ENCODE results near the gene MED22. TPM values are rescaled to one million over a fixed set of nuclear protein-coding genes. Genes with fewer than 3 reads are reported as not detected.
"Not testable (repeated sequence)": the region's sequence is repeated elsewhere in the genome, so short reads cannot be mapped to it uniquely, and the experiment has no call there.

Gene MED22
- total RNA-seq, 1 experiment from 2014 or later: 18.6 TPM

DNA sequence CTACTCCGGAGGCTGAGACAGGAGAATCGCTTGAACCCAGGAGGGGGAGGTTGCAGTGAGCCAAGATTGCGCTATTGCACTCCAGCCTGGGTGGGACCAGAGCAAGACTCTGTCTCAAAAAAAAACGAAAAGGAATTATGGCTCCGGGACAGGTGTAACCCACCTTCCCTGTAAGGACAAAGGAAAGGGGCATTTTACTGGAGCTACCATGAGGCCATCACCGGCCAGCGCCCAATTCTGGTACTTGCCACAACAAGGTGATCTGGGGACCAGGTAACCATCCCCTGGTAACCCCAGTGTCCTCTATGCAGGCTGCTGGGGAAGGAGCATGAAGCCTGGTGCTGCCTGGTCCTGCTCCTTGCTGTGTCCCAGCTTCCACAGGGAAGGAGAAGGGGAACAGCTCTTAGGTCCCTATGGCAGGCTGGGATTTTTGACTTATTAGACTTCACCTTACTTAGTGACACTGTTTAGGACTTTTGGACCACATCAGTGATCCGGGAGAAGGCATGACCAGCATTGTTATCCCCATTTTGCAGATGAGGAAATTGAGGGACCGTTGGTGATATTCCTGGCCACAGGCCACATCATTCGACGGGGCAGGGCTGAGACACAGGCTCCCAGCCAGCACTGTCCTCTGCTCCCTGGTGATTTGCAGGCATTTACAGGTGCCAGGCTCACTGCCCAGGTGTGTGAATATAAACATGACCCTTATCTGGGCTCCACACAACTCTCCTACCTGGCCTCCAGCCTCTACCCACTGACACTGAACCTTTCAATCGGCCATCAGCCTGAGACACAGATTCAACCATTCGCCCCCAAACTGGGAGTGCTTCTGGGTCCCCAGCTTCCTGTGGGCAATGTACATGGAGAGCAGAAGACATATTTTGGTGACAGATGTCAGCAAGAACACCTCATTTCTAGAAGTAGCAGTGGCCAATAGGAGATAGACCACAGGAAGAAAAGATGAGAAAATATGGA lies 46.4 kb downstream of the MED22 start:
- ChIA-PET CTCF (no interaction called here), RAD21 (ENCODE audit: low non-redundant PET in 1 of 2, low total read pairs in 2 of 2, uncharacterized antibody in 2 of 2, unreplicated experiment in 2 of 2) (no interaction called here), POLR2A (no interaction called here)
- no peak overlapping the region for H3K4me2 ChIP-seq (ENCODE audit: low read length)
- H3K27me3 ChIP-seq (ENCODE audit: insufficient read depth, low read length): no peaks in the 10 kb centered on the region
- no peaks in the 10 kb centered on the region for H4K20me1 ChIP-seq (ENCODE audit: insufficient read depth)
- H3K27ac ChIP-seq (ENCODE audit: low read depth, low read length): no peak overlapping the region
- no peak for DNase-seq (ENCODE audit: low read depth, low spot score)
- no peaks in the 10 kb centered on the region for H3K79me2 ChIP-seq (ENCODE audit: insufficient read depth, low read length)
- no peak for ATAC-seq
- H2AFZ ChIP-seq (ENCODE audit: low read depth, low read length, poor library complexity, severe bottlenecking): no peak overlapping the region
- H3K9me2 ChIP-seq (ENCODE audit: insufficient read depth): no peaks in the 10 kb centered on the region
- intact Hi-C loops (cut with micrococcal nuclease): no loop called here
- no peak overlapping the region for H3K9ac ChIP-seq (ENCODE audit: low read length)
- no peaks in the 10 kb centered on the region for H3K36me3 ChIP-seq (ENCODE audit: control insufficient read depth in 1 of 2, insufficient read depth in 2 of 2, low read length in 2 of 2)
- no peak for TF ChIP-seq POLR2A (IDR thresholded peaks at IDR 0.05; ENCODE audit: borderline replicate concordance, extremely low read depth, insufficient read depth, insufficient read length)
- TF ChIP-seq ZNF274 (IDR thresholded peaks at IDR 0.05; ENCODE audit: low read depth, low read length): no peak
- TF ChIP-seq, protein P1, sequence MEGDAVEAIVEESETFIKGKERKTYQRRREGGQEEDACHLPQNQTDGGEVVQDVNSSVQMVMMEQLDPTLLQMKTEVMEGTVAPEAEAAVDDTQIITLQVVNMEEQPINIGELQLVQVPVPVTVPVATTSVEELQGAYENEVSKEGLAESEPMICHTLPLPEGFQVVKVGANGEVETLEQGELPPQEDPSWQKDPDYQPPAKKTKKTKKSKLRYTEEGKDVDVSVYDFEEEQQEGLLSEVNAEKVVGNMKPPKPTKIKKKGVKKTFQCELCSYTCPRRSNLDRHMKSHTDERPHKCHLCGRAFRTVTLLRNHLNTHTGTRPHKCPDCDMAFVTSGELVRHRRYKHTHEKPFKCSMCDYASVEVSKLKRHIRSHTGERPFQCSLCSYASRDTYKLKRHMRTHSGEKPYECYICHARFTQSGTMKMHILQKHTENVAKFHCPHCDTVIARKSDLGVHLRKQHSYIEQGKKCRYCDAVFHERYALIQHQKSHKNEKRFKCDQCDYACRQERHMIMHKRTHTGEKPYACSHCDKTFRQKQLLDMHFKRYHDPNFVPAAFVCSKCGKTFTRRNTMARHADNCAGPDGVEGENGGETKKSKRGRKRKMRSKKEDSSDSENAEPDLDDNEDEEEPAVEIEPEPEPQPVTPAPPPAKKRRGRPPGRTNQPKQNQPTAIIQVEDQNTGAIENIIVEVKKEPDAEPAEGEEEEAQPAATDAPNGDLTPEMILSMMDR (IDR thresholded peaks at IDR 0.05 in 2 of 3, conservative IDR thresholded peaks at IDR 0.05 in 1 of 3; ENCODE audit: borderline replicate concordance in 1 of 3, insufficient read depth in 1 of 3, low read depth in 2 of 3, low read length in 2 of 3): no peak
- TF ChIP-seq CBX3 (IDR thresholded peaks at IDR 0.05; ENCODE audit: low read depth): no peak
- TF ChIP-seq TCF7L2 (IDR thresholded peaks at IDR 0.05; ENCODE audit: borderline replicate concordance, extremely low read depth, insufficient read depth, insufficient read length): no peak
- TF ChIP-seq CEBPB (IDR thresholded peaks at IDR 0.05; ENCODE audit: low read depth): no peak
- no peak for TF ChIP-seq SP1 (IDR thresholded peaks at IDR 0.05; ENCODE audit: low read depth)
- no peak for TF ChIP-seq EGR1 (IDR thresholded peaks at IDR 0.05; ENCODE audit: low read depth)
- no peaks in the 10 kb centered on the region for H3K4me1 ChIP-seq (ENCODE audit: control insufficient read depth in 1 of 2, insufficient read depth in 2 of 2, low read length in 2 of 2)
- no peaks in the 10 kb centered on the region for H3K9me3 ChIP-seq (ENCODE audit: control insufficient read depth in 1 of 2, insufficient read depth in 1 of 2, low read depth in 1 of 2, low read length in 2 of 2)
- BruUV-seq (replicated peaks): no TSS peak
- no peak overlapping the region for H3K4me3 ChIP-seq (replicated peaks in 1 of 2; ENCODE audit: low read depth in 1 of 2, low read length in 2 of 2)

DNA sequence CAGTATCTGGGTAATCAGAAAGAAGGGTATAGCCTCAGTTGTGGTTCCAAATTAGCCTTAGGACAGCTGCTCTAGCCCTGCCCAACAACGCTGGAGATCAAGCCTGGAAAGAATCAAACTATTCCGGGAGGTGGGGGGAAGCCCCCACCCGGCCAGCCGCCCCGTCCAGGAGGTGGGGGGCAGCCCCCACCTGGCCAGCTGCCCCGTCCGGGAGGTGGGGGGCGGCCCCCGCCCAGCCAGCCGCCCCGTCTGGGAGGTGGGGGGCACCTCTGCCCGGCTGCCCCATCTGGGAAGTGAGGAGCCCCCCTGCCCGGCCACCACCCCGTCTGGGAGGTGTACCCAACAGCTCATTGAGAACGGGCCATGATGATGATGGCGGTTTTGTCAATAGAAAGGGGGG lies 47.9 kb downstream of the MED22 start:
- DNase-seq (ENCODE audit: low read depth, low spot score); H3K4me1 ChIP-seq (ENCODE audit: control insufficient read depth in 1 of 2, insufficient read depth in 2 of 2, low read length in 2 of 2); H3K36me3 ChIP-seq (ENCODE audit: control insufficient read depth in 1 of 2, insufficient read depth in 2 of 2, low read length in 2 of 2); H2AFZ ChIP-seq (ENCODE audit: low read depth, low read length, poor library complexity, severe bottlenecking); H4K20me1 ChIP-seq (ENCODE audit: insufficient read depth); CTCF ChIA-PET; H3K27me3 ChIP-seq (ENCODE audit: insufficient read depth, low read length); H3K27ac ChIP-seq (ENCODE audit: low read depth, low read length); BruUV-seq (replicated peaks); ATAC-seq; H3K4me3 ChIP-seq (replicated peaks in 1 of 2; ENCODE audit: low read depth in 1 of 2, low read length in 2 of 2); POLR2A ChIA-PET; H3K4me2 ChIP-seq (ENCODE audit: low read length); RAD21 ChIA-PET (ENCODE audit: low non-redundant PET in 1 of 2, low total read pairs in 2 of 2, uncharacterized antibody in 2 of 2, unreplicated experiment in 2 of 2); H3K9ac ChIP-seq (ENCODE audit: low read length); H3K9me3 ChIP-seq (ENCODE audit: control insufficient read depth in 1 of 2, insufficient read depth in 1 of 2, low read depth in 1 of 2, low read length in 2 of 2); intact Hi-C loops (cut with micrococcal nuclease); H3K79me2 ChIP-seq (ENCODE audit: insufficient read depth, low read length); H3K9me2 ChIP-seq (ENCODE audit: insufficient read depth): not testable (repeated sequence)
